ENCODE measurements around the gene SCARB1. TPM values are rescaled to one million over a fixed set of nuclear protein-coding genes. Genes with fewer than 3 reads are reported as not detected.
A peak's percentile ranks its signal among the peaks of the same experiment; 100 is the strongest.

The SCARB1 gene
- total and polyA plus RNA-seq, 2 of the 13 experiments (the other 11 are each of a cell fraction or from before 2014, with no cell fraction given): 63.4 to 160 TPM

- TF ChIP-seq, protein P1, sequence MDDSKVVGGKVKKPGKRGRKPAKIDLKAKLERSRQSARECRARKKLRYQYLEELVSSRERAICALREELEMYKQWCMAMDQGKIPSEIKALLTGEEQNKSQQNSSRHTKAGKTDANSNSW (CRISPR knock-in tag; IDR thresholded peaks at IDR 0.05; ENCODE audit: borderline replicate concordance): no peak
- TF ChIP-seq PHF21A (CRISPR knock-in tag; IDR thresholded peaks at IDR 0.05): peak; percentile 68
- no peak for TF ChIP-seq TEAD3 (CRISPR knock-in tag; optimal IDR thresholded peaks at IDR 0.05; ENCODE audit: borderline replicate concordance)
- TF ChIP-seq SP4 (CRISPR knock-in tag; IDR thresholded peaks at IDR 0.05): no peak
- no peak for TF ChIP-seq ZNF484 (CRISPR knock-in tag; IDR thresholded peaks at IDR 0.05; ENCODE audit: borderline replicate concordance, low read depth)
- no peak for TF ChIP-seq SALL2 (CRISPR knock-in tag; IDR thresholded peaks at IDR 0.05)
- no peak for TF ChIP-seq ZNF383 (CRISPR knock-in tag; IDR thresholded peaks at IDR 0.05; ENCODE audit: borderline replicate concordance)
- TF ChIP-seq, protein P2, sequence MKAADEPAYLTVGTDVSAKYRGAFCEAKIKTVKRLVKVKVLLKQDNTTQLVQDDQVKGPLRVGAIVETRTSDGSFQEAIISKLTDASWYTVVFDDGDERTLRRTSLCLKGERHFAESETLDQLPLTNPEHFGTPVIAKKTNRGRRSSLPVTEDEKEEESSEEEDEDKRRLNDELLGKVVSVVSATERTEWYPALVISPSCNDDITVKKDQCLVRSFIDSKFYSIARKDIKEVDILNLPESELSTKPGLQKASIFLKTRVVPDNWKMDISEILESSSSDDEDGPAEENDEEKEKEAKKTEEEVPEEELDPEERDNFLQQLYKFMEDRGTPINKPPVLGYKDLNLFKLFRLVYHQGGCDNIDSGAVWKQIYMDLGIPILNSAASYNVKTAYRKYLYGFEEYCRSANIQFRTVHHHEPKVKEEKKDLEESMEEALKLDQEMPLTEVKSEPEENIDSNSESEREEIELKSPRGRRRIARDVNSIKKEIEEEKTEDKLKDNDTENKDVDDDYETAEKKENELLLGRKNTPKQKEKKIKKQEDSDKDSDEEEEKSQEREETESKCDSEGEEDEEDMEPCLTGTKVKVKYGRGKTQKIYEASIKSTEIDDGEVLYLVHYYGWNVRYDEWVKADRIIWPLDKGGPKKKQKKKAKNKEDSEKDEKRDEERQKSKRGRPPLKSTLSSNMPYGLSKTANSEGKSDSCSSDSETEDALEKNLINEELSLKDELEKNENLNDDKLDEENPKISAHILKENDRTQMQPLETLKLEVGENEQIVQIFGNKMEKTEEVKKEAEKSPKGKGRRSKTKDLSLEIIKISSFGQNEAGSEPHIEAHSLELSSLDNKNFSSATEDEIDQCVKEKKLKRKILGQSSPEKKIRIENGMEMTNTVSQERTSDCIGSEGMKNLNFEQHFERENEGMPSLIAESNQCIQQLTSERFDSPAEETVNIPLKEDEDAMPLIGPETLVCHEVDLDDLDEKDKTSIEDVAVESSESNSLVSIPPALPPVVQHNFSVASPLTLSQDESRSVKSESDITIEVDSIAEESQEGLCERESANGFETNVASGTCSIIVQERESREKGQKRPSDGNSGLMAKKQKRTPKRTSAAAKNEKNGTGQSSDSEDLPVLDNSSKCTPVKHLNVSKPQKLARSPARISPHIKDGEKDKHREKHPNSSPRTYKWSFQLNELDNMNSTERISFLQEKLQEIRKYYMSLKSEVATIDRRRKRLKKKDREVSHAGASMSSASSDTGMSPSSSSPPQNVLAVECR (CRISPR knock-in tag; IDR thresholded peaks at IDR 0.05; ENCODE audit: borderline replicate concordance): no peak
- TF ChIP-seq, protein P3, sequence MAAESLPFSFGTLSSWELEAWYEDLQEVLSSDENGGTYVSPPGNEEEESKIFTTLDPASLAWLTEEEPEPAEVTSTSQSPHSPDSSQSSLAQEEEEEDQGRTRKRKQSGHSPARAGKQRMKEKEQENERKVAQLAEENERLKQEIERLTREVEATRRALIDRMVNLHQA (CRISPR knock-in tag; IDR thresholded peaks at IDR 0.05): no peak
- TF ChIP-seq NFKB2 (CRISPR knock-in tag; IDR thresholded peaks at IDR 0.05; ENCODE audit: borderline replicate concordance): no peak
- TF ChIP-seq MAFG (CRISPR knock-in tag; IDR thresholded peaks at IDR 0.05): no peak
- no peak for TF ChIP-seq ZNF746 (CRISPR knock-in tag; IDR thresholded peaks at IDR 0.05)
- TF ChIP-seq ZBTB3 (CRISPR knock-in tag; IDR thresholded peaks at IDR 0.05; ENCODE audit: borderline replicate concordance, low read depth): no peak
- 0 out of 2 replicates have a peak, but pooled peaks have one; percentile 26 for TF ChIP-seq ZBTB26 (CRISPR knock-in tag; IDR thresholded peaks at IDR 0.05; ENCODE audit: borderline replicate concordance)
- TF ChIP-seq MEF2D (CRISPR knock-in tag; IDR thresholded peaks at IDR 0.05): no peak
- no peak for TF ChIP-seq NFYB (CRISPR knock-in tag; IDR thresholded peaks at IDR 0.05)
- TF ChIP-seq ZNF124 (CRISPR knock-in tag; IDR thresholded peaks at IDR 0.05): no peak
- TF ChIP-seq ESRRA (CRISPR knock-in tag; IDR thresholded peaks at IDR 0.05; ENCODE audit: low read depth): no peak
- no peak for TF ChIP-seq KDM5A (IDR thresholded peaks at IDR 0.05; ENCODE audit: borderline replicate concordance, low read length)
- TF ChIP-seq FOXP1 (IDR thresholded peaks at IDR 0.05): no peak
- peak; percentile 65; the same call in 1 of the 2 replicates for TF ChIP-seq FOXP1 (CRISPR knock-in tag; IDR thresholded peaks at IDR 0.05)
- TF ChIP-seq TFAP4 (IDR thresholded peaks at IDR 0.05; ENCODE audit: borderline replicate concordance, low read depth): no peak
- TF ChIP-seq SOX5 (CRISPR knock-in tag; IDR thresholded peaks at IDR 0.05; ENCODE audit: borderline replicate concordance): peak; percentile 93
- no peak for TF ChIP-seq RFX1 (IDR thresholded peaks at IDR 0.05)
- no peak for TF ChIP-seq RFXANK (CRISPR knock-in tag; IDR thresholded peaks at IDR 0.05)
- TF ChIP-seq ONECUT2 (CRISPR knock-in tag; IDR thresholded peaks at IDR 0.05): no peak
These were observed 9.7 kb downstream of the SCARB1 start (continued) for GRCh38 chr12:124853781-124854636.
